ENCODE data around the gene CDH16. TPM values are rescaled to one million over a fixed set of nuclear protein-coding genes. Genes with fewer than 3 reads are reported as not detected.

The CDH16 gene
- total RNA-seq, 1 experiment from 2014 or later = not detected

DNA sequence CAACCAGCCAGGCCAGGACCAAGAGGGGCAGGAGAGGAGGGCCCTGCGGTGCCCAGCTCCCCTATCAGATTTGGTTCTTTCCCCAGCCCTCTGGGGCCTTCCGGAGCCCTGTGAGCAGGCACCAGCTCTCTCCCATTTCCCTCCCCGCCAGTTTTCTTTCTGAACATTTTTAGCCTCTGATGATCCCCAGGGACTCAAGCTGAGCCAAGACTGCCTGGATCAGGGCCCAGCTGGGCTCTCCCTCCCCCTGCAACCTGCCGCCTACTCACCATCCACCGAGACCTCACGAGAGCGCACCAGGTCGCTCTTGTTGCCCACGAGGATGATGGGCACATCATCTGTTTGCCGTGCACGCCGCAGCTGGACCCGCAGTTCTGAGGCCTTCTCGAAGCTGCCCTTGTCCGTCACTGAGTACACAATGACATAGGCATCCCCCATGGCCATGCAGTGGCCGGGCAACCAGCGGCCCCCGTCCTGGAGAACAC, 4.6 kb upstream of the CDH16 start:
- Histone ChIP-seq H3K4me1 (ENCODE audit: low read length) (peaks cover 8% of the 10 kb centered on the region), H3K4me3 (ENCODE audit: low read length) (no peak overlapping the region), H2AFZ (ENCODE audit: low read length) (no peak overlapping the region), H3K9me3 (ENCODE audit: low read length) (no peaks in the 10 kb centered on the region), H3K79me2 (ENCODE audit: low read length) (no peaks in the 10 kb centered on the region), H3K27ac (ENCODE audit: low read length) (no peak overlapping the region), H4K20me1 (ENCODE audit: insufficient read depth, low read depth, low read length) (no peaks in the 10 kb centered on the region), H3K4me2 (ENCODE audit: low read depth, low read length, poor library complexity, severe bottlenecking) (no peak overlapping the region), H3K27me3 (ENCODE audit: low read length) (no peaks in the 10 kb centered on the region), H3K9me2 (replicated peaks; ENCODE audit: insufficient read depth, low read length) (no peaks in the 10 kb centered on the region), H3K9ac (ENCODE audit: low read length) (no peak overlapping the region), H3K36me3 (ENCODE audit: insufficient read depth, low read length) (no peaks in the 10 kb centered on the region)
- no peak for DNase-seq

DNA sequence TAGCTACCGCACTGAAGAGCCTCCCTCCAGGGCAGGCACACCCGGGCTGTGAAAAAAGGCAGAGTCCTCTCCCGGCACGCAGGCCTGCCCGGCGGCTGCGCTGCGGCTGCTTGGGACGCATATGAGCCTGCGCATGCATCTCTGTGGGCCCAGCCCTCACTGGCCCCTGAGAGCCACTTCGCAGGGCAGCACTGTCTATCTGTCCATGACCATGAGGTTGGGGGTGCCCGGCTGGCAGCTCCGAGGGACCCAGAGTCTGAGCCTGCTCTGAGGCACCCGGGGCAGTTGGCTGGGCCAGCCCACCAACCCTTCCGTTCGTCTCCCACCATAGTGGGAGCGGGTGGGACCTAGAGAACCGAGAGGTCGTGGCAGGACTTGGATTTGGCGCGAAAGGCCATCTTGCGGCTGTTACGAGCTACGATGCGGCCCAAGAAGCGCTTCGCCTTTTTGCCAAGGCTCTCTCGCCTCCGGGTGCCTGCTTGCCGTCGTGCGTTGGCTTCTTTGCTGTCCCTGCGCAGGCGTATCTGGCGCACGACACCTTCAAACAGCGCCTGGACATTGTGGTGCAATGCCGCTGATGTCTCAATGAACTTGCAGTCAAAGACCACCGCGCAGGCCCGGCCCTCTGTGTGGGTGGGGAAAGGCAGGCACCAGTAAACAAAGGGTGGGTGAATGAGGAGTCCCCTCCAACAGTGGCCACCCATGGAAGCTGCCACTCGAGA, 3.2 kb upstream of the CDH16 start:
- Histone ChIP-seq H3K9me2 (replicated peaks; ENCODE audit: insufficient read depth, low read length) (no peaks in the 10 kb centered on the region), H3K4me1 (ENCODE audit: low read length) (peaks cover 3% of the 10 kb centered on the region), H4K20me1 (ENCODE audit: insufficient read depth, low read depth, low read length) (no peaks in the 10 kb centered on the region), H3K36me3 (ENCODE audit: insufficient read depth, low read length) (no peaks in the 10 kb centered on the region), H3K27me3 (ENCODE audit: low read length) (no peaks in the 10 kb centered on the region), H3K9me3 (ENCODE audit: low read length) (no peaks in the 10 kb centered on the region), H3K27ac (ENCODE audit: low read length) (no peak overlapping the region), H2AFZ (ENCODE audit: low read length) (no peak overlapping the region), H3K9ac (ENCODE audit: low read length) (no peak overlapping the region), H3K4me3 (ENCODE audit: low read length) (no peak overlapping the region), H3K79me2 (ENCODE audit: low read length) (no peaks in the 10 kb centered on the region), H3K4me2 (ENCODE audit: low read depth, low read length, poor library complexity, severe bottlenecking) (no peak overlapping the region)
- DNase-seq = no peak

DNA sequence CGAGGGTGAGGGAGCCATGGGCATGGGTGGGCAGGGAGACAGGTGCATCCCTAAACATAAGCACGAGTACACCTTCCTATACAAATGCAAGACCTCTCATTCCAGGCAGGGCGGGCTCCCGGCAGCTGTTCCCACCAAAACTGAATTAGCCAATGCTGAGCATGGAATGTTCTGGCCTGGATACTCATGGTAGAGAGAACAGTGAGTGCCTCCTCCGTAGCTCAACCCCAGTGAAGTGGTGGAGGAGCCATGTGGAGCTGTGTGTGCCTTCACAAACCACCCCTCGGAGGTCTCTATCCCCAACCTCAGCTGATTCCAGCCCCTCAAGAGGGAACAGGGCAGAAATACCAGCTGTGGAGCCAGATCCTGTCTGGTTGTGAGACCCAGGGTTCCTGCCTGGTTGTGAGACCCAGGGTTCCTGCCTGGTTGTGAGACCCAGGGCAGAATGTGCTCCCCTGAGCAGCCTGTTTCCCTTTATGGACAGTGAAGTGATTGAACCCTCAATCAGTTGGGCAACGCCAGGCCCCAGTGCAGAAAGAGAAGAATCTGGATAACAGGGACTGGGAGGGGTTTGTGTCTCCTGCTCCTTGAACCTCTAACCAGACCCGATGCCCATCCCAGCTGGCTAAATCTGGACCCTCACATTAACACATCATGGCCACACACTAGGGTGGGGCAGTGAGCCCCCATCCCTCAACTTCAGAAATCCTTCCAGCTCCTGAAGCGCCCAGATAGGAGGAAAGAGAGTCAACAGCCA, 2.4 kb upstream of the CDH16 start:
- Histone ChIP-seq H3K9me2 (replicated peaks; ENCODE audit: insufficient read depth, low read length) (no peaks in the 10 kb centered on the region), H4K20me1 (ENCODE audit: insufficient read depth, low read depth, low read length) (no peaks in the 10 kb centered on the region), H3K27me3 (ENCODE audit: low read length) (no peaks in the 10 kb centered on the region), H3K4me3 (ENCODE audit: low read length) (no peak overlapping the region), H3K4me1 (ENCODE audit: low read length) (no peaks in the 10 kb centered on the region), H3K4me2 (ENCODE audit: low read depth, low read length, poor library complexity, severe bottlenecking) (no peak overlapping the region), H2AFZ (ENCODE audit: low read length) (no peak overlapping the region), H3K36me3 (ENCODE audit: insufficient read depth, low read length) (no peaks in the 10 kb centered on the region), H3K9me3 (ENCODE audit: low read length) (no peaks in the 10 kb centered on the region), H3K9ac (ENCODE audit: low read length) (no peak overlapping the region), H3K79me2 (ENCODE audit: low read length) (no peaks in the 10 kb centered on the region), H3K27ac (ENCODE audit: low read length) (no peak overlapping the region)
- no peak for DNase-seq

DNA sequence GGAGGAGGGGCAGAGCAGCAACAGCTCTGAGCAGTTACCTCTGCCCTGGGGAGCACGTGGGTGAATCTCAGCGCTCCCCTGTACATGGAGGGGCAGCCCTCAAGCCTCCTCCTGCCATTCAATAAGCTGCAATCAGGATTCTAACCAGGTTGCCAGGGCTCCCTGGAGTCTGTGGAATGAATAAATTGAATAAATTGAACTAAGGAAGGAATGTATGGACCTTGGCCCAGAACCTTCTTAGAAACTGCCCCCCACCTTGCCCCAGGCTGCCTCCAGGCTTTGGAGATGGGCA, 1.6 kb upstream of the CDH16 start:
- Histone ChIP-seq H3K4me1 (ENCODE audit: low read length) (no peaks in the 10 kb centered on the region), H2AFZ (ENCODE audit: low read length) (no peak overlapping the region), H4K20me1 (ENCODE audit: insufficient read depth, low read depth, low read length) (no peaks in the 10 kb centered on the region), H3K36me3 (ENCODE audit: insufficient read depth, low read length) (no peaks in the 10 kb centered on the region), H3K27ac (ENCODE audit: low read length) (no peak overlapping the region), H3K79me2 (ENCODE audit: low read length) (no peaks in the 10 kb centered on the region), H3K9ac (ENCODE audit: low read length) (no peak overlapping the region), H3K9me2 (replicated peaks; ENCODE audit: insufficient read depth, low read length) (no peaks in the 10 kb centered on the region), H3K4me3 (ENCODE audit: low read length) (no peak overlapping the region), H3K4me2 (ENCODE audit: low read depth, low read length, poor library complexity, severe bottlenecking) (no peak overlapping the region), H3K9me3 (ENCODE audit: low read length) (no peaks in the 10 kb centered on the region), H3K27me3 (ENCODE audit: low read length) (no peaks in the 10 kb centered on the region)
- DNase-seq = no peak

DNA sequence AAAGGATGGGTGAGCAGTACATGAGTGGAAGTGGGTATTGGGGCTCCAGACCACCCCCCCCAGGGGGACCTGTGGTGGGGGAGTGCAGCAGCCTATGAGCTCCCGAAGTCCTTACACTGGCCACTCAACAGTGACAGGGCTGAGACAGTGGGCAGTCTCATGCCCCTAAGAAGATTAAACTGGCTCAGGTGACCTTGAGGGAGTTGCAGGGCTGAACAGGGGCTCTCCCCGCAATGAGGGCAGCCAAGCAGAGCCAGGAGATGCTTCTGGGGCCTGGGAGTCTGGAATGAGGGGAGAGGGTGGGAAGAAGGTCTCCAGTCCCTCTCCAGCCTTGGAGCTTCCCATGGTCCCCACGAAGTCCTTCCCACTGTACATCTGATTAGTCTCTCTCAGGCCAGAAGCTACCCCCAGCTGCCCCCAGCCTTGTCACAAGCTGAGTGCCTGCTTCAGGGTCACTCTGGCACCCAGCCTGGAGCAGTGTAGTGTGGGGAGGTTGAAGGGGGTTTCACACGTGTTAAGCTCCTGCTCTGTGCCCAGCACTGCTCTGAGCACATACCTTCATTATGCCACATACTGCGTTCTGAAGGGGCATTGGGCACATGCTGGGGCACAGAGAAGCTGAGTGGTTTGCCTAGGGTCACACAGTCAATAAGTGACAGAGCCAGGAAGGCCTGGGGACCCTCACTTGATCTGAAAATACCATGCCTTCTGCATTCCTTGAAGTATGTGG, 1.0 kb upstream of the CDH16 start:
- Histone ChIP-seq H3K4me3 (ENCODE audit: low read length) (no peak overlapping the region), H2AFZ (ENCODE audit: low read length) (no peak overlapping the region), H4K20me1 (ENCODE audit: insufficient read depth, low read depth, low read length) (no peaks in the 10 kb centered on the region), H3K9ac (ENCODE audit: low read length) (no peak overlapping the region), H3K27ac (ENCODE audit: low read length) (no peak overlapping the region), H3K9me2 (replicated peaks; ENCODE audit: insufficient read depth, low read length) (no peaks in the 10 kb centered on the region), H3K36me3 (ENCODE audit: insufficient read depth, low read length) (no peaks in the 10 kb centered on the region), H3K9me3 (ENCODE audit: low read length) (no peaks in the 10 kb centered on the region), H3K79me2 (ENCODE audit: low read length) (no peaks in the 10 kb centered on the region), H3K4me2 (ENCODE audit: low read depth, low read length, poor library complexity, severe bottlenecking) (no peak overlapping the region), H3K4me1 (ENCODE audit: low read length) (no peaks in the 10 kb centered on the region), H3K27me3 (ENCODE audit: low read length) (no peaks in the 10 kb centered on the region)
- DNase-seq = no peak

DNA sequence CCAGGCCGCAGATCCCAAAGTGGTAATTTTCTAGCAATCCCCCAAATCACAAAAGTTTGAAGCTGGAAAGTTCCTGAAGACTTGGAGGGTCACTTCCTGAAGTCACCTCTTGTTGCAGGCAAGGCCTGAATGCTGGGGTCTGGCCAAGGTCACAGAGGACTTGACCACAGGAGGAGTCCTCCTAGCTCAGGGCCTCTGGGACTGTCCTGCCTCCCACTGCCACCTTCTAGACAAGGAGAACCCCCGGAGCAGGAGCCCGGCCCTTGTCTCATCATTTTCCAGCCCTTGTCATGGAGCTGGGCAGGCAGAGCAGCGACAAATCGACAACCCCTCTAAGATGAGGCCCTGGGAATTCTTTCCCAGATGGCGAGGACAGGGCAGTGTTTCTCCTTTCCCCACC, 330 bp downstream of the CDH16 start:
- no peaks in the 10 kb centered on the region for H3K9me3 ChIP-seq (ENCODE audit: low read length)
- no peaks in the 10 kb centered on the region for H3K36me3 ChIP-seq (ENCODE audit: insufficient read depth, low read length)
- H3K4me2 ChIP-seq (ENCODE audit: low read depth, low read length, poor library complexity, severe bottlenecking) = no peak overlapping the region
- H3K4me3 ChIP-seq (ENCODE audit: low read length) = no peak overlapping the region
- no peaks in the 10 kb centered on the region for H4K20me1 ChIP-seq (ENCODE audit: insufficient read depth, low read depth, low read length)
- H3K9ac ChIP-seq (ENCODE audit: low read length) = no peak overlapping the region
- no peak for DNase-seq
- H3K27me3 ChIP-seq (ENCODE audit: low read length) = no peaks in the 10 kb centered on the region
- H3K4me1 ChIP-seq (ENCODE audit: low read length) = no peaks in the 10 kb centered on the region
- H3K27ac ChIP-seq (ENCODE audit: low read length) = no peak overlapping the region
- H3K9me2 ChIP-seq (replicated peaks; ENCODE audit: insufficient read depth, low read length) = no peaks in the 10 kb centered on the region
- H3K79me2 ChIP-seq (ENCODE audit: low read length) = no peaks in the 10 kb centered on the region
- H2AFZ ChIP-seq (ENCODE audit: low read length) = no peak overlapping the region

DNA sequence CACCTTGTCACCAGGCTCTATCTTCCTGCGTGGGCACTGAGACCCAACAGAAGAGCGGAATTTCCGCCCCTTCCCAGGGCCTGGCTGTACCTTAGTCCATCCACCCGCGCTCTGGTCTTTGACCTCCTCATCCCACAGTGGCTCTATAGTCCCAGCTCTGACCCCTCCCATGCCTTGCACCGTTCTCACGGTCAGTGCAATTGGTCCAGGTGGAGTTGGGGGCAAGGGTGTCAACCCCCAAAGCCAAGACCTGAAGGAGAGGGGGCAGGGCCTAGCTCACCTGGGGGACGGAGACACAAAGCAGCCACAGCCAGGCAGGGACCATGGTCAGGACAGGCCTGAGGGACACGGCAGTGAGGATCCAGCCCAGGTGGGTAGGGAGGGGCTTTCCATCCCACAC, 944 bp downstream of the CDH16 start:
- Histone ChIP-seq H3K4me1 (ENCODE audit: low read length) (no peaks in the 10 kb centered on the region), H3K36me3 (ENCODE audit: insufficient read depth, low read length) (no peaks in the 10 kb centered on the region), H3K4me3 (ENCODE audit: low read length) (no peak overlapping the region), H3K9ac (ENCODE audit: low read length) (no peak overlapping the region), H3K9me3 (ENCODE audit: low read length) (no peaks in the 10 kb centered on the region), H3K27me3 (ENCODE audit: low read length) (no peaks in the 10 kb centered on the region), H3K27ac (ENCODE audit: low read length) (no peak overlapping the region), H3K79me2 (ENCODE audit: low read length) (no peaks in the 10 kb centered on the region), H3K9me2 (replicated peaks; ENCODE audit: insufficient read depth, low read length) (no peaks in the 10 kb centered on the region), H4K20me1 (ENCODE audit: insufficient read depth, low read depth, low read length) (no peaks in the 10 kb centered on the region), H2AFZ (ENCODE audit: low read length) (no peak overlapping the region), H3K4me2 (ENCODE audit: low read depth, low read length, poor library complexity, severe bottlenecking) (no peak overlapping the region)
- DNase-seq = no peak

DNA sequence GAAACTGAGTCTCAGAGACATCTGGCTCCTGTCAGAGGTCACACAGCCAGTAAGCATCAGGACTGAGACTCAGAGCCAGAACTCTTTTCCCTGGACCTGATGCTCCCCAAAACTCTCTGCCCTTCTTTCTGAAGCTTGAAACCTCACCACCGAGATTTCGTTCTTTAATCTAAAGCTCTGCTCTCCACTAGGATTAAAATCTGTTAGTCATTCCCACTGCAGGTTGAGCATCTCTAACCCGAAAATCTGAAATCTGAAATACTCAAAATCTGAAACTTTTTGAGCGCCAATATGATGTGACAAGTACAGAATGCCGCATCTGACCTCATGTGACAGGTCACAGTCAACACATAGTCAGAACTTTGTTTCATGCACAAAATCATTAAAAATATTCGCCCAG, 2.2 kb downstream of the CDH16 start:
- no peak for DNase-seq
- no peaks in the 10 kb centered on the region for H3K79me2 ChIP-seq (ENCODE audit: low read length)
- no peak overlapping the region for H3K4me2 ChIP-seq (ENCODE audit: low read depth, low read length, poor library complexity, severe bottlenecking)
- no peaks in the 10 kb centered on the region for H3K9me2 ChIP-seq (replicated peaks; ENCODE audit: insufficient read depth, low read length)
- H3K36me3 ChIP-seq (ENCODE audit: insufficient read depth, low read length) = no peaks in the 10 kb centered on the region
- no peaks in the 10 kb centered on the region for H4K20me1 ChIP-seq (ENCODE audit: insufficient read depth, low read depth, low read length)
- H3K27me3 ChIP-seq (ENCODE audit: low read length) = no peaks in the 10 kb centered on the region
- no peak overlapping the region for H2AFZ ChIP-seq (ENCODE audit: low read length)
- H3K9ac ChIP-seq (ENCODE audit: low read length) = no peak overlapping the region
- H3K4me1 ChIP-seq (ENCODE audit: low read length) = no peaks in the 10 kb centered on the region
- H3K9me3 ChIP-seq (ENCODE audit: low read length) = no peaks in the 10 kb centered on the region
- H3K27ac ChIP-seq (ENCODE audit: low read length) = no peak overlapping the region
- H3K4me3 ChIP-seq (ENCODE audit: low read length) = no peak overlapping the region
